Lower leg skin (tissue), 4 donors: ENCODE data around the gene FARS2. TPM values are rescaled to one million over a fixed set of nuclear protein-coding genes. Genes with fewer than 3 reads are reported as not detected.

Experiments
- DNase-seq, 2 donors: peaks; one replicate each; pipeline ENCODE4 v3.0.0-alpha.2; 2019; ENCODE audit warnings: low spot score in 2 of 2
- H3K4me3 ChIP-seq: fragments of 200-600 bp; sonication (generic); 2 replicates; pipeline ENCODE4 v1.5.1; 2017; ENCODE audit warnings: mild to moderate bottlenecking, low read depth; ENCODE audit not compliant: poor library complexity, severe bottlenecking
- POLR2A ChIP-seq, 2 donors: fragments of 450-650 bp; IDR thresholded peaks; one replicate each; pipeline ENCODE4 v1.6.1; 2016 to 2017; ENCODE audit warnings: antibody characterized with exemption in 2 of 2, mild to moderate bottlenecking in 1 of 2, moderate library complexity in 1 of 2
- WGBS, 2 donors: methylation state at CpG; one replicate each; pipeline ENCODE4 v1.1.5; 2018; 5-methylcytosine and 5-hydroxymethylcytosine counted together
- intact Hi-C: fragments of 100-400 bp; cut with DNase I; formaldehyde crosslinking; loops from one replicate; pipeline ENCODE4 v1.15.0; 2023; ENCODE audit warnings: low total_unique reads
- total RNA-seq, 4 donors: library from RNA; depleted of rRNA; stranded (reverse); fragments of >200 nt; gene quantifications; one replicate each; pipeline ENCODE4 v1.1.0, GENCODE V29; 2016
- TF ChIP-seq, protein P1 (sequence below), 3 donors: fragments of 450-650 bp; IDR thresholded peaks; one replicate each; pipeline ENCODE4 v1.5.1; 2016; ENCODE audit warnings: antibody characterized with exemption in 3 of 3, mild to moderate bottlenecking in 3 of 3, moderate library complexity in 2 of 3

FARS2 gene
- total RNA-seq, 4 donors from 2014 or later, result 7.0 to 14.7 (median 11.1) TPM

DNA sequence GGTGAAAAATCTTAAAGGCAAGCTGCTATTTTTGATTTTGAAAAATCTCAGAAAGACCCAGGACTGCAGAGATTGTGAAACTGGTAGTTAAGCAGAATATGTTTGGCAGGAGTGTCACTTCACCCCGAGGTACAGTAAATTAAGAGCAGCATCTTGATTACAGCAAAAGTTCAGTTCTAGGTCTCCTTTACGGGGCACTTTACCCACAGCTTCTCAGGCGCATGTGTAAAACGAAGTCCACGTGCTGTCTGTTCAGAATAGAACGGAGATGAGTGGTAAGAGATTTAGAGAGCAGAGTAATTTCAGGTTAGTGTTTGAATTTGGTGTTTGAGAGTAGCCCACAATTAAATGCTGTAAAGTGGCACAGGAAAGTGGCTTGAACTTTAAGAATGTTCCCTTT, 84.0 kb downstream of the FARS2 start:
- no peak overlapping the region for H3K4me3 ChIP-seq
- intact Hi-C loops, result no loop called here
- no peak for TF ChIP-seq POLR2A (IDR thresholded peaks at IDR 0.05)
- TF ChIP-seq, protein P1, sequence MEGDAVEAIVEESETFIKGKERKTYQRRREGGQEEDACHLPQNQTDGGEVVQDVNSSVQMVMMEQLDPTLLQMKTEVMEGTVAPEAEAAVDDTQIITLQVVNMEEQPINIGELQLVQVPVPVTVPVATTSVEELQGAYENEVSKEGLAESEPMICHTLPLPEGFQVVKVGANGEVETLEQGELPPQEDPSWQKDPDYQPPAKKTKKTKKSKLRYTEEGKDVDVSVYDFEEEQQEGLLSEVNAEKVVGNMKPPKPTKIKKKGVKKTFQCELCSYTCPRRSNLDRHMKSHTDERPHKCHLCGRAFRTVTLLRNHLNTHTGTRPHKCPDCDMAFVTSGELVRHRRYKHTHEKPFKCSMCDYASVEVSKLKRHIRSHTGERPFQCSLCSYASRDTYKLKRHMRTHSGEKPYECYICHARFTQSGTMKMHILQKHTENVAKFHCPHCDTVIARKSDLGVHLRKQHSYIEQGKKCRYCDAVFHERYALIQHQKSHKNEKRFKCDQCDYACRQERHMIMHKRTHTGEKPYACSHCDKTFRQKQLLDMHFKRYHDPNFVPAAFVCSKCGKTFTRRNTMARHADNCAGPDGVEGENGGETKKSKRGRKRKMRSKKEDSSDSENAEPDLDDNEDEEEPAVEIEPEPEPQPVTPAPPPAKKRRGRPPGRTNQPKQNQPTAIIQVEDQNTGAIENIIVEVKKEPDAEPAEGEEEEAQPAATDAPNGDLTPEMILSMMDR (IDR thresholded peaks at IDR 0.05), result no peak
- DNase-seq, result no peak
- WGBS, 2 donors, result 78 to 88% methylated on average over 6 of the region's 6 CpGs

DNA sequence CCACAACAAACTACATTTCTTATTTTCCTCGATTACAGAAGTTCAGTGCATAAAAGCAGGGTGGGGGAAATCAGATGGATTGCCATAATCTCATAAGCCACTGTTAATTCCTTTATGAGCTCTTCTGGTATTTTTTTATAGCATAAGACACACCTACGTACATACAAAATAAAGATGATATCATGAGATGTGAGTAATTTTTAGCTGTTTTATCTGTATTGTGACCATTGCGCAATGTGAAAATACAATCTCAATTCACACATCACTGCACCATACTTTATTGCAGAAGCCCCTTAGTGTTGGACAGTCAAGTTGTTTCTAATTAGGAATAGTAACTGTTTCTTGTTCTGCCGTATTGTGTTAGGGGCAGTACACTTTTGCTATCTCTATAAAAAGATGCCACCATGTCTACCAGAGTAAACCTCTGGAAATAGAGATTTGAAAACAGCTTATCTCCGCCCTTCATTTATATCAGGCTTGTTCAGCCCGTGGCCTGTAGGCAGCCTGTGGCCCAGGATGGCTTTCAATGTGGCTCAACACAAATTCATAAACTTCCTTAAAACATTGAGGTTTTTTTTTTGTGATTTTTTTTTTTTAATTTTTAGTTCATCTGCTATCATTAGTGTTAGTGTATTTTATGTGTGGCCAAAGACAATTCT, 90.4 kb downstream of the FARS2 start:
- DNase-seq, result no peak
- intact Hi-C loops, result no loop called here
- no peak overlapping the region for H3K4me3 ChIP-seq
- WGBS, 2 donors, result 85 to 91% methylated on average over 6 of the region's 6 CpGs
- no peak for TF ChIP-seq POLR2A (IDR thresholded peaks at IDR 0.05)
- TF ChIP-seq, protein P1 (IDR thresholded peaks at IDR 0.05), result no peak

DNA sequence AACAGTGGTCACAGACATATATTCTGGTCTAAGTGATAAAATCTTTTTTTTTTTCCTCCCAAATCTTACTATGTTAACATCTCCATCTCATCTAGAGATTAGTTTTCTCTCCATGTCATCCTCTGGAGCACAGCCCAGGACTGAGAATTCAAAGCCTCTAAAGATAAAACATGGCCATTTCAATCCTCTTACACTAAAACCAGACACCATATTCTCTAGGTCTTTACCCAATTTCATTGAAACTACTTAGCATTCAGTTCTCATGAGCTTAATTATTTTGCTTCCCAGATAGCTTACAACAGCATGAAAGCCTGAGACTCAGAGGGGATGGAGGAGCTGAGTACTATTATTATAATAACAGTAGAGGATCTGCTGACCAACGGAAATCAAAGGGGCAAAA, 92.7 kb downstream of the FARS2 start:
- WGBS, 2 donors, result 93 to 95% methylated on average over 1 of the region's 1 CpG
- intact Hi-C loops, result no loop called here
- H3K4me3 ChIP-seq, result no peak overlapping the region
- no peak for DNase-seq
- TF ChIP-seq POLR2A (IDR thresholded peaks at IDR 0.05), result no peak
- TF ChIP-seq, protein P1 (IDR thresholded peaks at IDR 0.05), result no peak

DNA sequence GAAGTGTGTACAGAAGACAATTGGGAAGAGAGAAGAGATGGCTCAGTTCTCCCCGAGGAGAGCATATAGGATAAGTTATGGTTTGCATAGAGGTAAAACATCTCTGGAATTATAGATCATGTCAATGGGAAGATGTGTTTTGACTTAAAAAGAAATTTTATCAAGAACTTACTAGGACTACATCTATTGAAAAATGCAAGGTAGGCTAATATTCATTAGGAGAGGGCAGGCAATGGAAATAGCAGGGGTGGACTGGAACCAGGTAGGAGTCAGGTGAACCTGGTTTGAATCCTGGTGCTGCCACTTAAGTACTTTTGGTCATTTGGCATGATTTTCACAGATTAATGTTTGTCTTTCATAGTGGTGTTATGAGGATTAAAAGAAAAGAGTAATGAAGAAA, 96.2 kb downstream of the FARS2 start:
- intact Hi-C loops, result no loop called here
- DNase-seq, result no peak
- TF ChIP-seq POLR2A (IDR thresholded peaks at IDR 0.05), result no peak
- TF ChIP-seq, protein P1 (IDR thresholded peaks at IDR 0.05), result no peak
- WGBS, 2 donors, result 92 to 97% methylated on average over 1 of the region's 1 CpG
- H3K4me3 ChIP-seq, result no peak overlapping the region

DNA sequence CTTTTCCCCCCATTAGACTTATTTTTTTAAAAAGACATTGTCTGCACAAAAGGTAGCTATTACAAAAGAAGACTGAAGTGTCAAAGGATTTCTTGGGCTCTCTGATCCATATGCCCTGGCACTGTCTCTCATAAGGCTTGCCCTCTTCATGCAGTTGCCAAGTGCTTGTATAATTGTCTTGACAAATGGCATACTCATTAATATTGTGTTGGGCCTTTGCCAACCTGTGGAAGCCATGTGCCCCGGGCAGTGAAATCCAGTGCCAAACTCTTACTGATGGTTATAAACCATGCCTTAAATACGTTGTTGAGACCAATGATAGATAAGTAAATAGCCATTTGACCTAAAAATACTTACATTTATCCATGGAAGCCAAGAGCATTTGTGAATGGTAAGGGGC, 98.1 kb downstream of the FARS2 start:
- no peak for DNase-seq
- TF ChIP-seq, protein P1 (IDR thresholded peaks at IDR 0.05), result no peak

DNA sequence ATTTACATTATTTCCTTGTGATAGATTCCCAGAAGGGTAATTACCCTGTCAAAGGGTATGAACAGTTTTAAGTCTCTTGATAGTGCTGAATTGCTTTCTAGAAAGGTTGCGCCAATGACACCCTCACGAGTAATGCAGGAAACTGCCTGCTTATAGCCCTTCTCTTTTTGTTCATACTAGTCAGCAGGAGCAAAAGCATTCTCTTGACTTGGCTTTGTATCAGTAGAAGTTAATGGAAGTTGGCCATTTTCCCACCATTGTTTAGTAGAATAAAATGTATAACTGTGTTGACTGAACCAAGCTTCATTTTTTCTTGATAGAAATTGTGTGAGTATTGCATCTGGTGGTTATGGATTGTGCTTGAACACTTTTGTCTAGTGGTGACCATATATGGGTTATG, 100.1 kb downstream of the FARS2 start:
- WGBS, 2 donors, result 51 to 57% methylated on average over 2 of the region's 2 CpGs
- no peak for DNase-seq
- no peak overlapping the region for H3K4me3 ChIP-seq
- intact Hi-C loops, result no loop called here
- no peak for TF ChIP-seq POLR2A (IDR thresholded peaks at IDR 0.05)
- TF ChIP-seq, protein P1 (IDR thresholded peaks at IDR 0.05), result no peak

More for the DNA sequence above, 98.1 kb downstream of the FARS2 start:
- no peak overlapping the region for H3K4me3 ChIP-seq
- intact Hi-C loops, result no loop called here
- 26 to 56% methylated on average over 2 of the region's 2 CpGs for WGBS, 2 donors
